ENCODE data around the gene ATG2A.

The ATG2A gene

DNA sequence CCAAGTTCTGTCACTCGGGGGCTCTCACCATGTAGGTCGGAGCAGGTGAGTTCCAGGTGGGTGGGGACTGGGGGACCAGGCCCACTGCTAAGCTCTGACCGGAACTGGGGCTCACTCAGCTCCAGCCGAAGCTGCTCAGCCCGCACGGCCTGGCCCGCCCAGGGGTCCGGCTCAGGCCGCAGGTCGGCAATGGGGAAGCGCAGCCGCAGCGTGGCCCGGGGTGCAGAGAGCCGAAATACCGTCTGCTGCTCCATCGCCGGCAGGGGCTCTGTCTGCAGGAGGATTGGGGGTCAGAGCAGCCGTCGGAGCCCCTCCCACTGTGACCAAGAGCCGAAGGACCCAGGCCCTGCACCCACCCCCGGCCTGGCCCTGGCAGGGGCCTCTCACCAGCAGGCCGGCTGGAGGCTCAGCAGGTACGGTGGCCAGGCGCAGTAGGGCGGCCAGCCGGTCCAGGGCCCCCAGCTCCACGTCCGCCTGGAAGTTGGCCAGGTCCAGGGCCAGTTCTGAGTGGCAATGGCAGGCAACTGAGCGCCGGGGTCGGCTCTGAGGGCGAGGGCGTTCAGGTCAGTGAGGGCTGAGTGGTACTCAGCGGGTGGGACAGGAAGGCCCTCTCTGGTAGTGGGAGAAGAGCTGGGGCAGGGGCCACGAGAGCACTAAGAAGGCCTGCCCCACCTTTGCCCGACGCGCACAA is 7.2 kb downstream of the ATG2A start:
- no peak overlapping the region for H3K4me3 ChIP-seq (ENCODE audit: low read depth, low read length)

DNA sequence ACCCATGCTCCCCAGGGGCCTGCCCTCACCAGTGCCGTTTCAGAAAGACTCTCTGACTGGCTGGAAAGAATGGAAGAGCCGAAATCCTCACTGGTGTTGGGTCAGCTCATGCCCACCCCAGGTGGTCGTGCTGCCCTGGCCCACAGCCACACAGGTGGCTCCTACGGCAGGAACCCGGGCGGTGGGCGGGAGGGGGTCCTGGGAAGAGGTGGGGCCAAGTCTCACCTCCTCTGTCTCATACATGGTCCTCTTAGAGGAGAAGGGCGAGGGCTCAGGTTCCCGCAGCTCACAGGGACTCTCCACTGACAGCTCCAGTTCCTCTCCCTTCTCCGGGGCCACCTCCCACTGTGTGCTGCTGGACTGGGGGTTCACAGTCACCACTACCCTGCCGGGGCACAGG is 8.2 kb downstream of the ATG2A start:
- no peak overlapping the region for H3K4me3 ChIP-seq (ENCODE audit: low read depth, low read length)
- TF ChIP-seq, protein P1, sequence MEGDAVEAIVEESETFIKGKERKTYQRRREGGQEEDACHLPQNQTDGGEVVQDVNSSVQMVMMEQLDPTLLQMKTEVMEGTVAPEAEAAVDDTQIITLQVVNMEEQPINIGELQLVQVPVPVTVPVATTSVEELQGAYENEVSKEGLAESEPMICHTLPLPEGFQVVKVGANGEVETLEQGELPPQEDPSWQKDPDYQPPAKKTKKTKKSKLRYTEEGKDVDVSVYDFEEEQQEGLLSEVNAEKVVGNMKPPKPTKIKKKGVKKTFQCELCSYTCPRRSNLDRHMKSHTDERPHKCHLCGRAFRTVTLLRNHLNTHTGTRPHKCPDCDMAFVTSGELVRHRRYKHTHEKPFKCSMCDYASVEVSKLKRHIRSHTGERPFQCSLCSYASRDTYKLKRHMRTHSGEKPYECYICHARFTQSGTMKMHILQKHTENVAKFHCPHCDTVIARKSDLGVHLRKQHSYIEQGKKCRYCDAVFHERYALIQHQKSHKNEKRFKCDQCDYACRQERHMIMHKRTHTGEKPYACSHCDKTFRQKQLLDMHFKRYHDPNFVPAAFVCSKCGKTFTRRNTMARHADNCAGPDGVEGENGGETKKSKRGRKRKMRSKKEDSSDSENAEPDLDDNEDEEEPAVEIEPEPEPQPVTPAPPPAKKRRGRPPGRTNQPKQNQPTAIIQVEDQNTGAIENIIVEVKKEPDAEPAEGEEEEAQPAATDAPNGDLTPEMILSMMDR (IDR thresholded peaks at IDR 0.05; ENCODE audit: low read depth, low read length) = no peak

More for the DNA sequence above, 7.2 kb downstream of the ATG2A start:
- TF ChIP-seq, protein P1 (IDR thresholded peaks at IDR 0.05; ENCODE audit: low read depth, low read length) = no peak

DNA sequence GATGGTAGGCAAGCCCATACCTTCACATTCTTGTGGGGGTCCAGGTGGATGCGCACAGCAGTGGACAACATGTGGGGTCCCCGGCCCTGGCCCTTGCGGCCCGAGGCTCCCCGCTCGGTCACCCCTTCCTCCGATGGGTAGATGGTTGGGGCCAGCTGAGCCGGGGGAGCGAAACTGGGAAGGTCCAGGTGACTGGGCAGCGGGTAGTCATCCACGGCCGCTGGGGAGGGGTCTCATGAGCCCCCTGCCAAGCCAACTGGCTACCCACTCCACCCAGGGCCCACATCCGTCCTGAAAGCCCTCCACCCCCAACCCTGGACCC is 10.7 kb downstream of the ATG2A start:
- TF ChIP-seq, protein P1 (IDR thresholded peaks at IDR 0.05; ENCODE audit: low read depth, low read length) = no peak
- H3K4me3 ChIP-seq (ENCODE audit: low read depth, low read length) = no peak overlapping the region

DNA sequence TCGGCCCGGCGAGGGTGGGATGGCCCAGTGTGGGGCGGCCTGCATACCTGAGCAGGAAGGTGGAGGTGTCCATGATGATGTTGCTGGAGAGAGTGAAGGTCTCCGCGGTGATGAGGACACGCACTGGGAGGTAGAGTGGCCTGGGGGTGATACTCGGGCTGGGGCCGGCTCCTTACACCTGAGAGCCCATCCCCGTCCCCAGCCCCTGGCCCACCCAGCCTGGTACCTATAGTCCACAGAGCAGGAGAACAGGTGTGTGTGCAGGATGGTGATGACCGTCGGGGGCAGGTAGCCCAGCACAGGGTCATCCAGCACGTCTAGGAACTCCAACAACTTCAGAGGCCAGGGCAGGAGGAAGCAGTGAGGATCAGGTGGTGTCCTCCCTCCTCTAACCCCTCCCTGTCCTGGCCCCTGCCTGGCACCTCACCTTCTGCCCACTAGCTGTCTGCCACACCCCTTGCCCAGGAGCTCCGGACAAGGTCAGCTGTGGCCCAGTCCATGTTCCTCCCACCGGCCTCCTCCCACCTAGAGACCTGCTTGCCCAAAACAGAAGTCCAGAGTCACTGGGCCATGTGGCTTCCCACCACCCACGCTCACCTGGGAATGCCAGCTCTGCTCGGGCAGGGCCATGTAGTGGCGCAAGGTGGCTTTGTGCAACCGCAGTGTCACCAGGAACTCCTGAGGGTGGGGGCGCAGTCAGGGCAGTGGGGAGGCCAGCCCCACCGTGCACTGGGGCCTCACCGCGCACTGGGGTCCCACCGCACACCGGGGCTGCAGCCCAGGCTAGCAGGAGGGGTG is 11.3 kb downstream of the ATG2A start:
- TF ChIP-seq, protein P1 (IDR thresholded peaks at IDR 0.05; ENCODE audit: low read depth, low read length) = no peak
- no peak overlapping the region for H3K4me3 ChIP-seq (ENCODE audit: low read depth, low read length)

DNA sequence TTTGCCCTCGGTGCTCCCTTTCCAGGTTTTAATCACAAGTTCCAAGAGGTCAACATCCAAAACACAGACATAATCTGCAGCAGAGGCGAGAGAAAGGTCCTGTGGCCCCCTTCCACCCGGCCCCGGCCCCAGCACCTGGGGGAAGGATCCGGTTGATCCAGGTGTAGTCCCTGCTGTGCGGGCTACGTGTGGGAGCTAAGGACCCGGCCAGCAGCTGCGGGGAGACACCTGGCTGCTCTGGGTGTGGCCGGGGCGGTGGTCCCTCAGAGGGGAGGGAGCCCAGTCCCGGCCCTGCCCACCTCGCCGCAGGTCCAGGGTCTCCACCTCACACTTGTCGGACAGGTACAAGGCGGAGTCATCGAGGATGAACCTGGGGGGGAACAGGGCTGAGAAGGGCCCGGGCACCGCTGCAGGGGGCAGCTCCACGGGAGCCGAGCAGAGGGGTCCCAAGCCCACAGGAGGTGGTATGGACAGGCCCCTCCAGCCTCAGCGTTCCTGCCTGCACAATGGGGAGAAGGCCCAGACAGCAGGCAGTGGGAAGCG is 13.6 kb downstream of the ATG2A start:
- no peak overlapping the region for H3K4me3 ChIP-seq (ENCODE audit: low read depth, low read length)
- TF ChIP-seq, protein P1 (IDR thresholded peaks at IDR 0.05; ENCODE audit: low read depth, low read length) = no peak

DNA sequence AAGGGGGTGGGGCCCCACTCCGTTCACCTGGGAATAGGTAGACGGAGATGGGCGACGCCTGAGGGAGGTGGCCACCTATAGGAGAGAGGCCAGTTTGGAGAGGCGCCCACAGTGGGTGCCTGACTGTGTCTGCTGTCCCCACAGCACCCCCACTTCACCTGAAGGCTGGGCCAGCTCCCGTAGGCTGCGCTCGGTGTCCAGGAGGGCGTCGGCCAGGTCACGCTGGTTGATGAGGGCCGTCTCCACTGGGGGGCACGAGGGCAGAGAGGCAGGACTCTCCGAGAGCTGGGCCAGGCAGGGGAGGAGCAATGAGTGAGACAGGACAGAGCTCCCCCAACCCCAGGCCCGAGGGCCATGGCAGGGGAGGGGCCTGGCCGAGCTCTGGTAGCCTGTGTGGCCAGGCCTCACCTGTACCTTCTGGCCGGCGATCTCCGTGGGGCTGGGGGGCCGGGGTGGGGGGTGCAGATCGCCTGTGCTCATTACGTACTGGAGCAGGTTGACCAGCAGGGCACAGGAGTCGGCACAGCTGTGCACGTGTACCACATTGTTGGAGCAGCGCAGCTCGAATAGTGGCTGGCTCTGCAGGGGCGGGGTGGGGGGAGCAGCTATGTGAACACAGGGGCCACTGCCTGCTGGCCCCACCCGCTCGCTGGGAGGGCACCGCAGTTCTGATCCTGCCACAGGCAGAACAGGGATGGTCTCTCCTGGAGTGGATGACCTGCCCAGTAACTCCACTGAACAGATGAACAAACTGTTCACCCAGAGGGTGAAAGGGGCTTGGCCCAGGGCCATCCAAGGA is 14.7 kb downstream of the ATG2A start:
- TF ChIP-seq, protein P1 (IDR thresholded peaks at IDR 0.05; ENCODE audit: low read depth, low read length) = no peak
- no peak overlapping the region for H3K4me3 ChIP-seq (ENCODE audit: low read depth, low read length)

Measured in WI38 (cell line).